Stomach (tissue), 9 donors: ENCODE results near the gene TLR8. TPM values are rescaled to one million over a fixed set of nuclear protein-coding genes. Genes with fewer than 3 reads are reported as not detected.

Experiments
- DNase-seq, 2 donors: peaks; one replicate each; pipeline versions ENCODE4 v3.0.0 to v3.0.0-alpha.2; 2013 to 2019
- H3K27ac ChIP-seq, 5 donors: fragments of 200-600 bp in 4 of 5; sonication (generic) in 4 of 5; one replicate each; pipeline ENCODE4 v1.5.1; 2013 to 2019; ENCODE audit warnings: mild to moderate bottlenecking in 1 of 5, moderate library complexity in 1 of 5
- H3K27me3 ChIP-seq, 3 donors: fragments of 200-600 bp; sonication (generic); one replicate each; pipeline ENCODE4 v1.5.1; 2017 to 2019; ENCODE audit warnings: mixed run types in 1 of 3
- H3K36me3 ChIP-seq, 4 donors: fragments of 200-600 bp; sonication (generic); 1 replicate in 3 of 4; 2 replicates in 1 of 4; pipeline ENCODE4 v1.5.1; 2016 to 2019
- H3K4me1 ChIP-seq, 4 donors: fragments of 200-600 bp; sonication (generic); one replicate each; pipeline ENCODE4 v1.5.1; 2016 to 2019
- H3K4me3 ChIP-seq, 4 donors: fragments of 200-600 bp; sonication (generic) in 3 of 4; one replicate each; pipeline ENCODE4 v1.5.1; 2016 to 2019; ENCODE audit warnings: mild to moderate bottlenecking in 1 of 4
- H3K9me3 ChIP-seq, 4 donors: fragments of 200-600 bp; sonication (generic); one replicate each; pipeline ENCODE4 v1.5.1; 2016 to 2019
- CTCF ChIP-seq, 7 experiments: fragments of 450-650 bp in 4 of 7; fragments of 200-600 bp in 3 of 7; sonication (generic) in 3 of 7; IDR thresholded peaks; one replicate each; pipeline ENCODE4 v1.5.1; 2016 to 2019; ENCODE audit warnings: antibody characterized with exemption in 7 of 7, control low read depth in 2 of 7, mild to moderate bottlenecking in 1 of 7
- EP300 ChIP-seq: sonication (generic); formaldehyde crosslinking; IDR thresholded peaks from one replicate; pipeline ENCODE4 v1.6.1; 2017; ENCODE audit warnings: antibody characterized with exemption
- POLR2A ChIP-seq, 4 donors: fragments of 450-650 bp; IDR thresholded peaks; one replicate each; pipeline ENCODE4 v1.6.1; 2016; ENCODE audit warnings: antibody characterized with exemption in 4 of 4, control low read depth in 2 of 4, mild to moderate bottlenecking in 1 of 4, moderate library complexity in 1 of 4
- POLR2AphosphoS5 ChIP-seq, 3 donors: sonication (generic); formaldehyde crosslinking; IDR thresholded peaks; one replicate each; pipeline ENCODE4 v1.6.1; 2016; ENCODE audit warnings: antibody characterized with exemption in 3 of 3
- WGBS, 5 donors: extraction: QIAGEN DNeasy Blood & Tissue Kit in 3 of 5; methylation state at CpG; one replicate each; pipeline versions ENCODE4 v1.1.5 to v1.1.7; 2013 to 2018; 5-methylcytosine and 5-hydroxymethylcytosine counted together
- intact Hi-C: fragments of 100-400 bp; cut with DNase I; formaldehyde crosslinking; loops from one replicate; pipeline ENCODE4 v1.15.1; 2023; ENCODE audit warnings: low total_unique reads
- polyA plus RNA-seq, 3 donors: library from polyadenylated mRNA; stranded (reverse); fragments of 200-250 nt; gene quantifications; one replicate each; pipeline ENCODE4 v1.2.3, GENCODE V29; 2013
- total RNA-seq, 5 donors: library from RNA; depleted of rRNA; stranded (reverse); fragments of >200 nt; gene quantifications; one replicate each; pipeline versions ENCODE4 v1.1.0 to v1.2.3, GENCODE V29; 2014 to 2016
- donor health status: healthy with polysubstance abuse.
- donor health status: Bipolar disorder and iron deficiency.
- donor health status: healthy.

The TLR8 gene
- total and polyA plus RNA-seq, 8 donors = 0.13 to 4.0 (median 1.5) TPM; not detected in 3

- no peak for TF ChIP-seq CTCF (IDR thresholded peaks at IDR 0.05)
- TF ChIP-seq POLR2AphosphoS5 (IDR thresholded peaks at IDR 0.05) = no peak
- TF ChIP-seq POLR2A (IDR thresholded peaks at IDR 0.05) = no peak
- no peak for TF ChIP-seq EP300
- no peak overlapping the region for H3K27ac ChIP-seq
- 75 to 93% (median 85%) methylated on average over 4 of the region's 4 CpGs for WGBS, 5 donors
Measured at GRCh38 chrX:12868747-12869146, 37.7 kb upstream of the TLR8 start.

DNA sequence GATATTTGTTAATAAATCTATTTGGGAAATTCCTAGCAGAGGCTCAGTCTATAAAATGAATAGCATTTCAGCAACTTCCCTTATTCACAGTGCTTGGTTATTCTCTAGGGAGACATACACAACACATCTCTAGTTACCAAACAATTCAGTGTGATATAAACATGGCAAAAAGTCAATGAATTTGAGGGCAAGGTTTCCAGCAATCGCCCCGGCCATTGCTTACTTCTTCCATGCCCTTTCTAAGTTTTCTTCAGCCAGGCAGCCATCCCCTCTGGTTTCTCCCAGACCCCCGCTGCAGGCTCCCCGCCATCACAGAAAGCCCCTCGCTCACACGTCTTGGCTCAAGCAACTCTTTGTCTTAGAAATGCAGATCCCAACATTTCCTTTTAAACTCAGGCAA, 35.2 kb upstream of the TLR8 start:
- intact Hi-C loops = no loop called here
- 59 to 82% (median 72%) methylated on average over 6 of the region's 6 CpGs for WGBS, 5 donors
- H3K4me3 ChIP-seq = no peak overlapping the region
- H3K27me3 ChIP-seq = no peaks in the 10 kb centered on the region
- no peaks in the 10 kb centered on the region for H3K9me3 ChIP-seq
- DNase-seq = peak in 1 of 2 donors; percentile 21
- H3K36me3 ChIP-seq = no peaks in the 10 kb centered on the region
- H3K4me1 ChIP-seq = no peaks in the 10 kb centered on the region
- no peak overlapping the region for H3K27ac ChIP-seq
- TF ChIP-seq EP300 (no peak), POLR2AphosphoS5 (IDR thresholded peaks at IDR 0.05) (no peak)

More at GRCh38 chrX:12868747-12869146, 37.7 kb upstream of the TLR8 start:
- no peaks in the 10 kb centered on the region for H3K27me3 ChIP-seq
- no peak for DNase-seq
- no peak overlapping the region for H3K4me3 ChIP-seq
- peaks cover 0 to 11% (median 4%) of the 10 kb centered on the region in 4 donors for H3K9me3 ChIP-seq
- H3K4me1 ChIP-seq = no peaks in the 10 kb centered on the region
- intact Hi-C loops = no loop called here
- H3K36me3 ChIP-seq = no peaks in the 10 kb centered on the region

DNA sequence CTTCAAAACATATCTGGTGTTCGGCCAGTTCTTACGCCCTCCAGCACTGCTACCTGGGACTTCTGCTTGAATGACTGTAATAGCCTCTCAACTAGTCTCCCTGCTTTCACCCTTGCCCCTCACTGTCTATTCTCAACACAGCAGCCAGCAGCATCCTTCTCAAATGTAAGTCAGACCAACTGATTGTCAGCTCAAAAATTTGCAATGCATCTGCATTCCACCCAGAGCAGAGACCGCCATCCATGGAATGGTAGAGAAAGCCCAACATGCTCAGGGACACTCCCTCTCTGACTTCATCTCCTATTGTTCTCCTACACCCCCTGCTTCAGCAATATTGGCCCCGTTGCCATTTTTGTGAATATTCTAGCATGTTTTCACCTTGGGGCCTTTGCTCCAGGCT, 33.7 kb upstream of the TLR8 start:
- H3K4me3 ChIP-seq = no peak overlapping the region
- intact Hi-C loops = no loop called here
- H3K36me3 ChIP-seq = no peaks in the 10 kb centered on the region
- DNase-seq = no peak
- no peak for TF ChIP-seq CTCF (IDR thresholded peaks at IDR 0.05)
- 84 to 94% (median 87%) methylated on average over 4 of the region's 4 CpGs for WGBS, 5 donors
- H3K27ac ChIP-seq = no peak overlapping the region
- peaks cover 0 to 6% (median 0%) of the 10 kb centered on the region in 4 donors for H3K4me1 ChIP-seq
- H3K9me3 ChIP-seq = no peaks in the 10 kb centered on the region
- no peaks in the 10 kb centered on the region for H3K27me3 ChIP-seq

GRCh38 chrX:12874581-12874980, 31.8 kb upstream of the TLR8 start:
- WGBS, 5 donors = 26 to 46% (median 38%) methylated on average over 4 of the region's 4 CpGs
- Histone ChIP-seq H3K9me3 (no peaks in the 10 kb centered on the region), H3K4me3 (no peak overlapping the region), H3K27me3 (no peaks in the 10 kb centered on the region), H3K4me1 (peaks cover 0 to 7% (median 0%) of the 10 kb centered on the region in 4 donors), H3K27ac (no peak overlapping the region), H3K36me3 (no peaks in the 10 kb centered on the region)
- no peak for DNase-seq
- intact Hi-C loops = no loop called here
- no peak for TF ChIP-seq CTCF (IDR thresholded peaks at IDR 0.05)
- no peak for TF ChIP-seq POLR2AphosphoS5 (IDR thresholded peaks at IDR 0.05)
- no peak for TF ChIP-seq EP300
- no peak for TF ChIP-seq POLR2A (IDR thresholded peaks at IDR 0.05)

- TF ChIP-seq POLR2AphosphoS5 (IDR thresholded peaks at IDR 0.05) = no peak
- TF ChIP-seq EP300 = no peak
- no peak for TF ChIP-seq POLR2A (IDR thresholded peaks at IDR 0.05)
- no peak for TF ChIP-seq CTCF (IDR thresholded peaks at IDR 0.05)
- Histone ChIP-seq H3K27ac (no peak overlapping the region), H3K36me3 (no peaks in the 10 kb centered on the region), H3K4me1 (peaks cover 0 to 7% (median 0%) of the 10 kb centered on the region in 4 donors), H3K9me3 (no peaks in the 10 kb centered on the region), H3K27me3 (no peaks in the 10 kb centered on the region), H3K4me3 (no peak overlapping the region)
- intact Hi-C loops = no loop called here
- WGBS, 5 donors = 25 to 55% (median 39%) methylated on average over 8 of the region's 8 CpGs
- no peak for DNase-seq
Measured at GRCh38 chrX:12877386-12877785, 29.0 kb upstream of the TLR8 start.
